NCI-H524 (cell line): Measurements from ENCODE around the gene RIPPLY3.
"Not testable (repeated sequence)": the region's sequence is repeated elsewhere in the genome, so short reads cannot be mapped to it uniquely, and the experiment has no call there.

ENCODE experiments used
- DNase-seq, 2 experiments: peaks; one replicate each; lab custom pipeline; 2025; lab: John Stamatoyannopoulos, UW

Gene RIPPLY3

DNA sequence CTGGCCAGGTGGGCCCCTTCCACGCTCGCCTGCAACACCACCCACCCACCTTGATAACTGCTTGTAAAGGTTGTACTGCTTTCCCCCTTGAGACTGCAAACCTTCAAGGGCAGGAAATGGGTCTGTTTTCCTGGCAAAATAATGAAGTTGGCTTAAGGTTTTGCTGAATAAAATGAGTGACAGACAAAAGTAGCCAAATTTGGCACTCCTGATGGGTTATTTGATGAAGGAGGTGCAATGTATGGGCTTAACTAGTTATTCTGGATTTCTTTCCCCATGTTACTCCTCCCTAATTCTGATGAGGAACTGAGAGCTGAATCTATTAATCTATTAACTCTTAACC, 25.5 kb upstream of the RIPPLY3 start:
- DNase-seq: no peak

DNA sequence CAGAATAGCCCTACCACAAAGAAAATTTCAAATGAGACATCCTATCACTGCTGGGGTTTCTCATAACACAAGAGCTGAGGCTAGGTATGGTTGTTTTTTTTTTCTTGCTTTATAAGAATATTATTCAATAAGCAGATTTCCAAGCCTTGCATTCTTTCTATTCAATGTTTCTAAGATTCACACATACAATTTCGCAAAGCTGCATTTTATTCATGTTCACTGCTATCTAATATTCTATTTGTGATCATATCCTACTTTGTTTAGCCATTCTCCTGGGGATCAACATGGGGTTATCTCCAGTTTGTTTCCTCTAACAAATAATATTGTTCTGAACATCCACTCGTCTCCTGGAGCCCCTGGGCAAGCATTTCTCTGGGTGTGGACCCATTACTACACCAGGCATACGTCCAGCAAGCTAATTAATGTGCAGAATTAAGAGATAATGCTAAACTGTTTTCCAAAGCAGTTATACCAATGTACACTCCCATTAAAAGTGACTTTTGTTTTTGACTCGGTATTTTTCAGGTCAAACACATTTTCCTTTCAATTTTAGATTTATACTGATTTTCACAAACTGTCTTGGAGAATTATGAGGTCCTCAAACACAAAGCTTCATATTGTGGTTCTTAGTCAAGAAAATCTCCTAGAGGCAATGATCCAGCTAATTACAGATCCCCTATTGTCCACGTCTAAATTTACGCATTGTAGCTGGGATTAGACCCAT, 24.4 kb upstream of the RIPPLY3 start:
- DNase-seq: no peak

DNA sequence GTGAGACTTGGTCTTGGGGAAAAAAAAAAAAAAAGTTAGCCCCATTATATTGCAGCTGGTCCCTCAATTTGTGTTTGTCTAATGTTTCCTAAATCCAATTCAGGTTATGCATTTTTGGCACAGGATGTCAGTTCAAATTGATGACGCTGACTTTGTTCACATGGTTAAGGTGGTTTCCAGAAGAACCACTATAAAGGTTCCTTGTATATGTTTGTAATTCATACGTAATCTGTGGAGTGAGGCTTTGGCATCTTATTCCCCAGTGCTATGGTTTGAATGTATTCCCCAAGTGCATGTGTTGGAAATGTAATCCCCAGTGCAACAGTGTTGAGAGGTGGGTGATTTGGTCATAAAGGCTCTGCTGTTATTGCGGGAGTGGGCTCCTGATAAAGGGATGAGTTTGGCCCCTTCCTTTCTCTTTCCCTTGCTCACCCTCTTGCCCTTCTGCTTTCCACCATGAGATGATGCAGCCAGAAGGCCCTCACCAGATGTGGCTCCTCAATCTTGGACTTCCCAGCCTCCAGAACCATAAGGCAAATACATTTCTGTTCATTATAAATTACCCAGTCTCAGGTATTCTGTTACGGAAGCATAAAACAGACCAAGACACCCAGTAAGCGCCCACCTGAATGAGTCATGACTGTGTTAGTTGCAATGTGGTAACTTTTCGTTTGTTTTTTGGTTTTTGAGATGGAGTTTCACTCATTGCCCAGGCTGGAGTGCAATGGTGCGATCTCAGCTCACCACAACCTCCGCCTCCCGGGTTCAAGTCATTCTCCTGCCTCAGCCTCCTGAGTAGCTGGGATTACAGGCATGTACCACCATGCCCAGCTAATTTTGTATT, 20.5 kb upstream of the RIPPLY3 start:
- no peak for DNase-seq

DNA sequence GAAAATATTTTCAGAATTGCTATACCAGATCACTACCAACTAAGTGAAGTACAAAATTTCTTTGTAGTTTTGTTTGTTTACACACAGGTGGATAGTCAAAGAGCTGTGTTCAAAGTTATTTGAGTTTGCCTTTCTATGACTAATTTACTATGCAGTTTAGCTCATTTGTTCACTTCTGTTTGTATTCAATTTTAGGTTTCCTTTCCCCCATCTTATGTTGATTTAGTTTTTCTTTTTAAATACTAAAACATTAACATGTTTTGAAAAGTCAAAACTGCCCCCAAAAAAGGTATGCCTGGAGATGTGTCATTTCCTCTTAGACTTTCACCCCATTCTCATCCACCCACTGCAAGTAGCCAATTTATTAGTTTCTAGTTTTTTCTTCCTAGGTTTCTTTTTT, 18.7 kb upstream of the RIPPLY3 start:
- DNase-seq: no peak

DNA sequence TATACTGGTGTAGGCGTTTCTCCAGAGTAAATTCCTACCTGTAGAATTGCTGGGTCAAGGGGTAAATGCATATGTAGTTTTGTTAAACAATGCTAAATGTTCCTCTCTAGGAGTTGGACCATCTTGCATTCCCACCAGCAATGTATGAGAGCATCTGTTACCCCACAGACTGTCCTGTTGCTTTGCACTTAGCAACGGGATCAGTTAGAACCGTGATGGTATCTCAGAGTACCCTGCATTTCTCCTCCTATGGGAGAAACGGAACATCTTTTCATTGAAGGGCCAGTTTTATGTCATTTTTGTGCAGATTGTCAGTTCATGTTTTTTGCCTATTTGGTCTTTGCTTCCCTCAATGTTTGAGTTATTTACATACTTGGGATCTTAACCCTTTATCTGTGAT, 18.0 kb upstream of the RIPPLY3 start:
- no peak for DNase-seq

DNA sequence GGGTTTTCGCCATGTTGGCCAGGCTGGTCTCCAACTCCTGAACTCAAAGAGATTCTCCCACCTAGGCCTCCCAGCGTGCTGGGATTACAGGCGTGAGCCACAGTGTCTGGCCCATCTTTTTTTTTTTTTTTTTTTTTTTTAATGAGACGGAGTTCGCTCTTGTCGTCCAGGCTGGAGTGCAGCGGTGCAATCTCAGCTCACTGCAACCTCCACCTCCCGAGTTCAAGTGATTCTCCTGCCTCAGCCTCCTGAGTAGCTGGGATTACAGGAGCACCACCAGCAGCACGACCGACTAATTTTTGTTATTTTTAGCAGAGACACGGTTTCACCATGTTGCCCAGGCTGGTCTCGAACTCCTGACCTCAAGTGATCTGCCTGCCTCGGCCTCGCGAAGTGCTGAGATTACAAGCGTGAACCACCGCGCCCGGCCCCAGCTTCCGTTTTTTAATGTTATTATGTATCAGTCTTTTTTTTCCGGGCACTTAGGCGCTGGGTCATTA, 17.3 kb upstream of the RIPPLY3 start:
- not testable (repeated sequence) for DNase-seq

DNA sequence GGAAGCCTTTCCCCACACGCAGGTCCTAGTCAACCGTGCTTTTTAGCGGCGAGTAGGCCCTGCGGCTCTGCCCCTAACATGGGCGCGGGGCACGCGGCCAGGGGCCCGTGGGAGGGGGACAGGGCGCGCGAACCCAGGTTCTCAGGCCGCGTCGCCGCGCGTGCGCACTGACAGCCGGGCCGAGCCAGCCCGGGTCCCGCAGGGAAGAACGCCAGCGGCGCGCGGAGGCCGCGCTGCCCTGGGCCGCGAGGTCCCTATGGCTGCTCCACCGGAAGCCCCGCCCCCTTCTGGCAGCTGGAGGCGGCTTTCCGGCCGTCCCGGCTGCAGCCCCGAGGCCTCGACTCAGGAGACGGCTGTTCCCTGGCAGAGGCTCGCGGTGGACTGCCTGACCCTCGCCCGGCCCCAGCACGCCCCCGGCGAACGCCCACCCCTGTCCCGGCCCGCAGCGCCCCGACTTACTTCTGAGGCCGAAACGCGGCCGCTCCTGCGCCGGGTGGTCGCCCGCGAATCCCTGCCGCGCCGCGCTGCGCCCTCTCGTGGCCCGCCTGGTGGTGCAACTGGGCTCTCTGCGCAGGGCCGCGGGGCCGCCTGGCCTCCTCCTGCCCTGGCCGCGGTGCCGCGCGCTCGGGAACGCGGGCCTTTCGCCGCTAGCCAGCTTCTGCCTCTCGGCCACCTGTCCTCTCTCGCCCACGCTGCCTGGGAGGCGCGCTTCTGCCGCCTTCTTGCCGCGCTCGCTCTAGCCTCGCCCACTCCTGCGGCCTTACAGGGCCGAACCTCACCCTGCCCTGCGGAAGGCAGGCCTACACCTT, 16.6 kb upstream of the RIPPLY3 start:
- DNase-seq: peak; percentile 84 to 94

DNA sequence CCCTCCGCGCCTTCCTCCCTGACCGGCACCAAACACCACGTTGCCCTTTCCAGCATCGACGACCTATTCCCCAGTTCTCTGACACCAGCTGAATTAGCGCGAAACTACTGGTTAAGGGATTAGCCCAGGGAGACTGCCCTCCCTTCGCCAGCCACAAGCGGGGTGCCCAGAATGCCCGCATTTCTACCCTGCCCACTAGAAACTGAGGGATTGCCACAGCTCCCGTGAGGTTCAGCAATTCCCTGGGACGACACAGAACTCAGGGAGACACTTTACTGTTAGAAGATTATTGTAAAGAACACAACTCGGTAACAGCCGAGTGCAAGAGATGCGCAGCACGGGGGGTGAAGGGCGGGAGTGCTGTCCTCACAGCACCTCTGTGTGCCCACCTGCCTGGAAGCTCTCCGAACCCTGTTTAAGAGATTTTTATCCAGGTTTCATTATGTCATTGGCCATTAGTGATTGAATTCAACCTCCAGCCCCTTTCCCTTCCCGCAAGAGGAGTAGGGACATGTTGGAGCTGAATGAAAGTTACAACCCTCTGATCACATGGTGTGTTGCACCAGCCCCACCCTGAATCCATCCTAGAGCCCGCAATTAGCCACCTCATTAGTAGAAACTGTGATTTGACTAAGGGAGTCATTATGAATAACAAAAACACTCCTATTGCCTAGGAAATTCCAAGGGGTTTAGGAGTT, 15.8 kb upstream of the RIPPLY3 start:
- no peak for DNase-seq

DNA sequence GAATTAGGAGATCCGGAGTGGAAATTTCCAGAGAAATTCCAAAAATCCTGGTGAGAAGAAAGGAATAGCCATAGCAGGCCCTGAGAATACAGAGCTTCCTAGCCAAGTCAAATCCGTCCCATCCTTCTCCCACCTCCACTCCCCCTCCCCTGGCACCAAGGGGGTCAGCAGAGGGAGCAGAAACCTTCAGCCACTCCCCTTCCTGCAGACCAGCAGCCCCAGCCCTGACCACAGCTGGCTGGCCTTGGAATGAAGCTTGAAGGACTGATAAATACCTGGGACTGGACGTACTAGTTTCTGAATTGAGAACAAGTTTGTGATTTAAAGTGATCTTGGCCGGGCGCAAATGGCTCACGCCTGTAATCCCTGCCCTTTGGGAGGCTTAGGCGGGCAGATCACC, 13.8 kb upstream of the RIPPLY3 start:
- DNase-seq: no peak

DNA sequence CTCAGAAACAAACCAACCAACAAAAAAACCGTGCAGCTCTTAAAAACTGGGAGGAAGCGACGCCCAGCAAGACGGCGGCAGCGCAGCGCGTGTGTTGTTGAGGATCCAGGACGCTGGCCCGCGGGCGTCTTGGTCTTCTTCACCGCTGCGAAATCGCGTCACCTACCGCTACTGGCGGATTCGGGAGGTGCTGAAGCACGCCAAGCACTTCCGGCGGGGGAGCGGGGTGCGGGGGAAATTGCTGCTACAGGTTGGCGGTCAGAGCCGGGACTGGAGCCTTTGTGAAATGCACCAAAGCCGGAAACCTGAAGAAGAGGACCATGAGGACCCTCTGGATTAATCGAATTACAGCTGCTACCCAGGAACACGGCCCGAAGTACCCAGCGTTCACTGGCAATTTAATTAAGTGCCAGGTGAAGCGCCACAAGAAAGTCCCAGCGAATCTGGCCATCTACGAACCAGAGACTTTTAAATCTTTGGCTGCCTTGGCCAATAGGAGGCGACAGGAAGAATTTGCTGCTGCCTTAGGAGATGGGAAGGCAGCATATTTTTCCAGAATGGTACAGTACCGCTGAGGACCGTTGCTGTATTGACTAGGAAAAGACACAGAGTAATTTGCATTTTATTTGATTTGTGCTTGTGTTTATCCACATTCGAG, 11.9 kb upstream of the RIPPLY3 start:
- no peak for DNase-seq

DNA sequence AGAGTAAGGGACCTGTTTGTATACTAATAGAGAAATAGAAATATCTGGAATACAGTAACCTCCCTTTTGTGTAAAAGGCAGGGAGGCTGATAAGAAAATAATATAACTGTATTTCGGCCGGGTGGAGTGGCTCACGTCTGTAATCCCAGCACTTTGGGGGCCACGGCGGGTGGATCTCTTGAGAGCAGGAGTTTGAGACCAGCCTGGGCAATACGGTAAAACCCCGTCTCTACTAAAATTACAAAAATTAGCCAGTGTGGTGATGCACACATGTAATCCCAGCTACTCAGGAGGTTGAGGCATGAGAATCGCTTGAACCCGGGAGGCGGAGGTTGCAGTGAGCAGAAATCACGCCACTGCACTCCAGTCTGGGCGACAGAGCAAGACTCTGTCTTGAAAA, 11.2 kb upstream of the RIPPLY3 start:
- not testable (repeated sequence) for DNase-seq

DNA sequence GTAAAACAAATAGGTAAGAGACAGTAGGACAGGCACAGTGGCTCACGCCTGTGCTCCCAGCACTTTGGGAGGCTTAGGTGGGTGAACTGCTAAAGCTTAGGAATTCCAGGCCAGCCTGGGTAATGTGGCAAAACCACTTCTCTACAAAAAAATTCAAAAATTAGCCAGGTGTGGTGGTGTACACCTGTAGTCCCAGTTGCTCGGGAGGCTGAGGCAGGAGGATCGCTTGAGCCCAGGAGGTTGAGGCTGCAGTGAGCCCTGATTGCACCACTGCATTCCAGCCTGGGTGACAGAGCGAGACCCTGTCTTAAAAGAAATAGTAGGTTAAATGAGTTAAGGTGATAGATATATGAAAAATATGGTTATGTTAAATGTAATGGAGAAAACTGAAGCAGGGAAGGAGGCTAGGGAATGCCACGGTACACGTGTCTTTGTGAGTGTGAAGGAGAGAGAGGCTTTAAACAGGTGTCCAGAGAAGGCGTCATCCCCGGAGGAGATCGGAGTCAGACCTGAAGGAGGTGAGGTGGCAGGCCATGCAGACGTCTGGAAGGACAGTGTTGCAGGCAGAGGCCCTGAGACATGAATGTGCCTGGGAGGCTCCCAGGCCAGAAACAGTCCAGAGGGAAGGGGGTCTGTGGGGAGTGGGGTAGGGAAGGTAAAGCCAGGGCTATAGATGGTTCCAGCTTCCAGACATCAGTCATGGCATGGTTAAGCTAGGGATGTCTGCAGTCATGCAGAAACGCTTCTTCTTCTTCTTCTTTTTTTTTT, 7.2 kb upstream of the RIPPLY3 start:
- DNase-seq: no peak

DNA sequence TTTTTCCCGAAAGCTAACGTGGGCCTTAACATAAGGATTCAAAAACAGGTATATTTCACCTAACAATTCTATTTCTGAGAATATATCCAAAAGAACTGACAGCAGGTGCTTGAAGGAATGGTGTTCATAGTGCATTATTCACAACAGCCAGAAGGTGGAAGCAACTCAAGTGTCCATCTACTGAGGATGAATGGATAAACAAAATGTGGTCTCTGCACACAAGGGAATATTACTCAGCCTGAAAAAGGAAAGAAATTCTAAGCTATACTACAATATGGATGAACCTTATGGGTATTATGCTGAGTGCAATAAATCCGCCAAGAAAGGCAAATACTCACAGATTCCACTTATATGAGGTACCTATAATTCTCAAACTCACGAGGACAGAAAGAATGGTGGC, 6.1 kb upstream of the RIPPLY3 start:
- DNase-seq: peak in 1 of 2 experiments; percentile 5

DNA sequence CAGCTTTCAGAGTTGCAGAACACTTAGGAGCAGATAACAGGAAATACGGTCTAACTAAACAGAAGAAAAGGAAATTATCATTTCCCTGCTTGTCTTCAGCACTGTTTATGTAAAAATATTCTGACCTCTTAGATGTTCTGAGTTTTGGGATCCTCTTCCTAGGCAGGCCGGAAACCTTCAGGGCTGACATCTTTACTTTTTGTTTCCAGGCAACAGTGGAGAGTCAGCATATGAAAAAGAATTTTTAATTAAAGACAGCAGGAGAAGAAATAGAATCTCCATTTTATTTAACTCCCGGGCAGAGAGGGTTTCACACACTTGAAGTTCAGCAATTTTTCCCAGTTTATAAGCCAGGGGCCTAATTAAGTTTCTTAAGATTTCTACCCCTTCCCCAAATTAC, 5.1 kb upstream of the RIPPLY3 start:
- no peak for DNase-seq

DNA sequence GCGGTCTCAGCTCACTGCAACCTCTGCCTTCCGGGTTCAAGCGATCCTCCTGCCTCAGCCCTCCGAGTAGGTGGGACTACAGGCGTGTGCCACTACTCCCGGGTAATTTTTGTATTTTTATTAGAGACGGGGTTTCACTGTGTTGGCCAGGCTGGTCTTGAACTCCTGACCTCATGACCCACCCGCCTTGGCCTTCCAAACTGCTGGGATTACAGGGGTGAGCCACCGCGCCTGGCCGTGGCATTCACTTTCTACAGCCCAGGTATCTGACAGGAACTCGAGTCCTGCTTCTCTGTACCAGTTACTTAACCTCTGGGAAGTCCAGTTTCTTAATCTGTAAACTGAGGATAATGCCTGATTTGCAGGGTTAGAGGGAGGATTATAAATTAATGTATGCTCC, 3.7 kb upstream of the RIPPLY3 start:
- not testable (repeated sequence) for DNase-seq

DNA sequence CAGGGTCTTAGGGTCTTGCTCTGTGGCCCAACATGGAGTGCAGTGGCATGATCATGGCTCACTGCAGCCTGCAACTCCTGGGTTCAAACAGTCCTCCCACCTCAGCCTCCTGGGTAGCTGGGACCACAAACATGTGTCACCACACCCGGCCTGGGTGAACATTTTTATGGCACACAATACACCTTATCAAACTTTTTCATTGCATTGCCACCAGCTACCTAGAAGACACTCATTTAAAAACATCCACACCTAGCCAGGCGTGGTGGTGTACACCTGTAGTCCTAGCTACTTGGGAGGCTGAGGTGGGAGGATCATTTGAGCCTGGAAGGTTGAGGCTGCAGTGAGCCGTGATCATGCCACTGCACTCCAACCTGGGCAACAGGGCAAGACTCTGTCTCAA, 2.6 kb upstream of the RIPPLY3 start:
- DNase-seq: not testable (repeated sequence)

DNA sequence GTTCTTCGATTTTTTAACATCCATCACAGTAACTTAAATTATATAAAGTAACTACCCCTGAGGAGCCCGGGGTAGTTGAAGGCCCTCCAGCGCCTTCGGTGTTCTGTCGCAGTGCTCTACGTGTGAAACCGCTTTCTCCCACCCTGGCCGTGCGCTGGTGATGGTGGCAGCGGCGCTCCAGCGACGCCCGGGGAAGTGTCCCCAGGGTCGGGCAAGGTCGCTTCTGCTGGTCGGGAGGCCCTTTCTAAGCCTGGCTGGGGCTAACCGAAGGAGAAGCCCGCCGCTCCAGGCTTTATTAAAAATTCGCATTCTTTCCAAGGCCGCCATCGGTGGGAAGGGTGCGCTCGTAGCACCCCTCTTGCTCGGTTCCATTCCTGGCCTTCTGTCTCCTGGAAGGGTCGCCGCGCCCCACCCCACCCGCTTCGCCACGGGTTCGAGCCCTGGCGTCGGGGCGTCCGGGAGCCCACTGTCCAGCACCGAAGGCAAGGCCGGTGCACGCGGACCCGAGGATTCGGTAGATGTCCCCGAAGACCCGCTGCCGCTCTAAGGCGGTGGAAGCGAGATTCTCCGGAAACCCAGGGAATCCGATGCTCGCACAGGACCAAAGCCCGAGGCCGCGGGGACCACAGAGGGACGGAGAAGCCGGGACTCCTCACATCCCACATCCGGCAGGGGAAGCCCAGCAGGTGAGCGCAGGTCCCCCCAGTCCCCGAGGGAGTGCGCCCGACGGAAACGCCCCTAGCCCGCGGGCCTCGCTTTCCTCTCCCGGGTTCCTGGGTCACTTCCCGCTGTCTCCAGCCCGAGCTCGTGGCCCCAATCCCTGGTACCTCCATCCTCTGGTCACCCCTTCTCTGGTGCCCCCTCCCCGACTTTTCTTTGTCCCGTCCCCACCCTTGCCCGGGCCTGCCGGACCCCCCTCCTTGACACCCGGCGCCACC, 685 bp upstream of the RIPPLY3 start:
- DNase-seq: no peak

DNA sequence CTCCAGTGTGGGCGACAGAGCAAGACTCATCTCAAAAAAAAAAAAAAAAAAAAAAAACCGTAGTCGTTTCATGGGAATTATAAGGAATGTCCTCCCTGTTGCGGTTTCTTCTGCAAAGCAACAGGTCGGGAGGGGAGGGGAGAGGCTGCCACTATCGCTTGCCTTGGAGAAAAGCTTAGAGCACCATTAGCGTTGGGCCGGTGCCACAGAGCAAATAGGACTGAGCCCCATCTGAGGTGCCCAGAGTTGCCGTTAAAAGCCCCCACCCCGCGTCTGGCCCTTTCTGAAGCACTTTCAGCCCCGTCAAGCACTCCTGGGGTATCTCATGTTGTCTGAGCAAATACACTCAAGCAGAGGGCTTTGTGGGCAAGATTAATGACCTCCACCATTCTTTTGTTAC, 2.2 kb downstream of the RIPPLY3 start:
- DNase-seq: no peak

DNA sequence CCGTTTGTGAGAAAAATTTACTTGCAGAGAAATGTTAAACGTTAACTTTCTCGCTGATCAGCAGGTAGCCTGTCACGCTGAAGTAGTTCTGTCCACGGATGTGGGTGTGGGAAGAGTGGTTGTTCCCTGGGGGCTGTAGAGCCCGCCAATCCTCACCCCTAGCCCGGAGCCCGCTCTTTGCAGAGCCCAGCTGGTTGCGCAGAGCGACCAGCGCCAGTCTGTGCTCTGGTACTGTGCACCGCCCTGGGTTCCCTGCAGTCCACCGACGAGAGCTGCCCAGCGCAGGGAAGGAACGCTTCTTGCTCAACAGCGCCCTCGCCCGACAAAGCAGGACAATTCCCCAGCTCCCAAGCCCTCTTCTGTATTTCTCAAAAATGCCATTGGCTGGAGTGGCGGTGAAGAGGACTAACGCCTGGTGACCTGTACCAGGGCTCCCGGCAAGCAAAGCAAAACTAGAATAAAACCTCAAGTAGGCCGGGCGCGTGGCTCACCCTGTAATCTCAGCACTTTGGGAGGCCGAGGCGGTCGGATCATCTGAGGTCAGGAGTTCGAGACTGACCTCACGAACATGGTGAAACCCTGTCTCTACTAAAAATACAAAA, 3.3 kb downstream of the RIPPLY3 start:
- peak; percentile 86 to 95 for DNase-seq
